Activated CD4-positive, alpha-beta T cell treated with anti-CD3 and anti-CD28 coated beads, Interleukin-10, Interleukin-2, amounts not matched to agents 100 ng/mL and 50 ng/mL, durations not matched to agents 16 hours and 8 hours (primary cell): ENCODE results near the gene GNG7.
"Not testable (repeated sequence)": the region's sequence is repeated elsewhere in the genome, so short reads cannot be mapped to it uniquely, and the experiment has no call there.

Source experiments
- DNase-seq: peaks from one replicate; pipeline ENCODE4 v3.0.0-alpha.2; 2020

Gene GNG7

GRCh38 chr19:2529473-2529918 lies 173.0 kb downstream of the GNG7 start:
- DNase-seq = no peak

GRCh38 chr19:2528675-2529101 lies 173.8 kb downstream of the GNG7 start:
- DNase-seq = no peak

- DNase-seq = no peak
Measured at GRCh38 chr19:2527686-2528085, 174.8 kb downstream of the GNG7 start.

- no peak for DNase-seq
Measured at GRCh38 chr19:2527171-2527570, 175.3 kb downstream of the GNG7 start.

- DNase-seq = no peak
Measured at GRCh38 chr19:2524840-2525723, 177.4 kb downstream of the GNG7 start.

- no peak for DNase-seq
Measured at GRCh38 chr19:2524361-2524839, 178.1 kb downstream of the GNG7 start.

- DNase-seq = no peak
Measured at GRCh38 chr19:2523630-2524311, 178.7 kb downstream of the GNG7 start.

GRCh38 chr19:2519482-2519881 lies 183.0 kb downstream of the GNG7 start:
- no peak for DNase-seq

GRCh38 chr19:2518856-2519255 lies 183.6 kb downstream of the GNG7 start:
- DNase-seq = not testable (repeated sequence)

GRCh38 chr19:2517881-2518601 lies 184.5 kb downstream of the GNG7 start:
- no peak for DNase-seq

- DNase-seq = no peak
Measured at GRCh38 chr19:2516727-2517126, 185.8 kb downstream of the GNG7 start.

GRCh38 chr19:2514981-2515518 lies 187.4 kb downstream of the GNG7 start:
- DNase-seq = no peak

- DNase-seq = no peak
Measured at GRCh38 chr19:2512523-2513431, 189.7 kb downstream of the GNG7 start.

- DNase-seq = no peak
Measured at GRCh38 chr19:2511991-2512390, 190.5 kb downstream of the GNG7 start.

GRCh38 chr19:2511570-2511969 lies 190.9 kb downstream of the GNG7 start:
- DNase-seq = no peak

GRCh38 chr19:2509096-2509495 lies 193.4 kb downstream of the GNG7 start:
- DNase-seq = no peak

- peak; percentile 43 for DNase-seq
Measured at GRCh38 chr19:2507109-2507508, 195.4 kb downstream of the GNG7 start.

- not testable (repeated sequence) for DNase-seq
Measured at GRCh38 chr19:2506656-2507055, 195.8 kb downstream of the GNG7 start.

- DNase-seq = peak; percentile 28
Measured at GRCh38 chr19:2503521-2504109, 198.9 kb downstream of the GNG7 start.

GRCh38 chr19:2500841-2501261 lies 201.6 kb downstream of the GNG7 start:
- no peak for DNase-seq

GRCh38 chr19:2500156-2500555 lies 202.3 kb downstream of the GNG7 start:
- DNase-seq = no peak
